Fibroblast of skin of left biceps (primary cell): ENCODE measurements around the gene TNKS1BP1.
A peak's percentile ranks its signal among the peaks of the same experiment; 100 is the strongest.
"Not testable (repeated sequence)": the region's sequence is repeated elsewhere in the genome, so short reads cannot be mapped to it uniquely, and the experiment has no call there.

Experiments used
- DNase-seq, 2 experiments: peaks; one replicate each; pipeline ENCODE4 v3.0.0-alpha.2; 2013; ENCODE audit warnings: low read depth in 2 of 2

TNKS1BP1 gene

GRCh38 chr11:57288771-57289579, 35.8 kb downstream of the TNKS1BP1 start:
- peak in 1 of 2 experiments; percentile 50 for DNase-seq

- no peak for DNase-seq
Measured at GRCh38 chr11:57287884-57288283, 36.9 kb downstream of the TNKS1BP1 start.

GRCh38 chr11:57283231-57283990, 41.3 kb downstream of the TNKS1BP1 start:
- no peak for DNase-seq

GRCh38 chr11:57281546-57281945, 43.2 kb downstream of the TNKS1BP1 start:
- DNase-seq, result not testable (repeated sequence)

DNA sequence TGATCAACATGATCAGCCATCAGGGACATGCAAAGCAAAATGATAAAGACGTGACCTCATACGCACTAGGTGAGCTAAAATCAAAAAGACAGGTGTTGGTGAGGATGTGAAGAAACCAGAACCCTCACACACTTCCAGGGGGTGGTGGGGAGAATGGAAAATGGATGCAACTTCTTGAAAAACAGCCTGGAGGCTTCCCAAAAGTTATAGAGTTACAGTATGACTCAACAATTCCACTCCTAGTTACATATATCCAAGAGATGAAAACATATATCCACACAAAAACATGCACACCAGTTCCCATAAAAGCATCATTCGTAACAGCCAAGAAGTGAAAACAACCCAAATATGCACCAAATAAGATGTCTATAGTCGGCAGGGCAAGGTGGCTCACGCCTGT, 45.6 kb downstream of the TNKS1BP1 start:
- DNase-seq, result peak; percentile 56 to 66

- DNase-seq, result no peak
Measured at GRCh38 chr11:57278721-57279095, 46.0 kb downstream of the TNKS1BP1 start.

GRCh38 chr11:57277845-57278720, 46.7 kb downstream of the TNKS1BP1 start:
- DNase-seq, result peak; percentile 71 to 76

- DNase-seq, result no peak
Measured at GRCh38 chr11:57276971-57277675, 47.6 kb downstream of the TNKS1BP1 start.

GRCh38 chr11:57276169-57276970, 48.4 kb downstream of the TNKS1BP1 start:
- no peak for DNase-seq

DNA sequence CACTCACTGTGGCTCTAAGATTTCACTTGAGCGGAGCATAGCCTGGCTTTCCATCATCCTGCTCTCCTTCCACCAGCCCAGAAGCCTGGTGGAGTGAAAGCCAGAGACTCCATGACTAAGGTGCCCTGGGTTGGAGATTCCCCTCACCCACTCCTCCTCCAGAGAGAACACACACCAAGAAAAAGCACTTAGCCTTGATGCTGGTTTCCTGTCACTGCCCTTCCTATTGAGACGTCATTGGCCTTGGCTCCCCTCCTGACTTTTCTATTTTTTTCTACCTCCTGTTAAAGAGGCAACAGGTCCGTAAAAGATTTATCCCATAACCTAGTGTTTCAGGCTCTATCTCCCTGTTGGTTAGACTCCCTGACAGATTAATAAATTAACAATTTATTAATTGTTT, 49.2 kb downstream of the TNKS1BP1 start:
- no peak for DNase-seq

DNA sequence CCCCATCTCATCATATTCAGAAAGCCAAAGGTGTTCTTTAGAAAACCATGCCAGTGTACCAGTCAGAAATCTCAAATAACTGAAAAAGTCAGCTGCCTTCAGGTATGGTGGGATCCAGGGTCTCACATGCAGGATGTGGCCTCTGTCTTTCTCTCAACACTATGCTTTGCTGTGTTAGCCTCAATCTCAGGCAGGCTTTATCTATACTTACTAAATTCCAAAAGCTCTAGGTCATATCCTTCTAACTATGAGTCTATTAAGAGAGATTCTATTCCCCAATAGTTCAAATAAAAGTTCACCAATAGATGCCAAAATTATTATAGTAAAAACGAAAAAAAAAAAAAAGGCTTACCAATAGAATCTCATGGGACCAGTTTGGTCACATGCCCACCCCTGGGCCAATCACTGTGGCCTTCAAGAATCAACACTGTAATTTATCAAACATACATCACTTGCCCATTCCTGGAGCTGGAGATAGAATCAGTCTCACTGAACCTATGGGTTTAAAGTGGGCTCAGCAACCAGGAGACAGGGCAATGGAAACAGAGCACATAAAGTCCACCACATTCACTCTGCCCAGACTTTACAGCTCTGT, 49.8 kb downstream of the TNKS1BP1 start:
- DNase-seq, result no peak

DNA sequence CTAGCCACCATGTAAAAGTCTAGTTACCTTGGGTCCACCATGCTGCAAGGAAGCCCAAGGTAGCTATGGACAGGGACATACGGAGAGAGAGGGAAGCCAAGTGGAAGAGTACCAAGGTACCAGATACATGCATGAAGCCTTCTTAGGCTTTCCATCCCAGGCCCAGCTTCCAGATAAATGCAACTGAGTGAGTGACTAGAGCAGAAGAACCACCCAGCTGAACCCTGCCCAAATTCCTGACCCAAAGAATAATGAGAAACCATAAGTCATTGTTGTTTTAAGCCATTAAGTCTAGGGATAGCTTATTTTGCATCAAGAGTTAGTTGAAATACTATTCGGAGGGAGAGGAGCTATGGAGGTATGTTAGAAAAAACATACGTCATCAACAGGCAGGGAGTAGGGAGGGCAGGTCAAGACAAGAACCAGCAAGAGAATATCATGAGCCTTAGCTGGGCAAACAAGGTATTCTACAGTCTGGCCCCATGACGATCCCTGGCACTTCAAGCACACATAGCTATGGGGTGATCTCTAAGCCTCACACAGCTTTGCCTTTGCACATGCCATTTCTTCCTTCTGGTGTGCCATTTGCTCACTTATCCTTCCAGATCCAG, 51.2 kb downstream of the TNKS1BP1 start:
- no peak for DNase-seq

GRCh38 chr11:57269571-57270021, 55.2 kb downstream of the TNKS1BP1 start:
- DNase-seq, result no peak

- DNase-seq, result no peak
Measured at GRCh38 chr11:57266157-57266556, 58.6 kb downstream of the TNKS1BP1 start.

DNA sequence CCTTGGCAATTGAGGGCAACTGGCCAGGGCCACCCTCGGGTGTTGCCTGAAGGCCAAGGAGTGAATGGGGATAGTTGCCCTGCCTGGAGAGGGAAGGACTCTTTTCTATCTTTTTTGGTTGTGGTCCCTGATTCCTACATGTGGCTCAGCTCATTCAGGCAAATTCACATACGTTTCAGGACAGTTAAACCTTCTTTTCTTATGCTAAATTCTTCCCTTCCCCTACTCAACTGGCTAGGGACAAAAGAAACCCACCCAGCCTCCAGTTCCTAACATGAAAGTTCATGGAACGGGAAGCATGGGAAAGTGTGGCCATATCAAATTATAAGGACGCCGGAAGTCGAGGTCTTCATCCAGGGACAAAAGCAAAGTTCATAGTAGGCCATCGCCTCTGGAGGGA, 61.4 kb downstream of the TNKS1BP1 start:
- no peak for DNase-seq

DNA sequence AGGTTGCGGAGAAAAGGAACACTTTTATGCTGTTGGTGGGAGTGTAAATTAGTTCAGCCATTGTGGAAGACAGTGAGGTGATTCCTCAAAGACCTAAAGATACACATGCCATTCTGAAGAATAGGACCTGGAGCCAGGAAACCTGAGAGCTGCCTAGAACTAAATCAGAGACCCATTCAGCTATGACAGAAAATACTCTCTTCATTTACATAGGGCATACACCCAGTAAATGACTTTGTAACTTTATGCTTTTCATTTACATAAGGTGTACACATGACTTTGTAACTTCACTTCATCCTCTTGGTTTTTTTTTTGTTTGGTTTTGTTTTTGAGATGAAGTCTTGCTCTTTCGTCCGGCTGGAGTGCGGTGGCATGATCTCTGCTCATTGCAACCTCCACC, 62.6 kb downstream of the TNKS1BP1 start:
- no peak for DNase-seq

DNA sequence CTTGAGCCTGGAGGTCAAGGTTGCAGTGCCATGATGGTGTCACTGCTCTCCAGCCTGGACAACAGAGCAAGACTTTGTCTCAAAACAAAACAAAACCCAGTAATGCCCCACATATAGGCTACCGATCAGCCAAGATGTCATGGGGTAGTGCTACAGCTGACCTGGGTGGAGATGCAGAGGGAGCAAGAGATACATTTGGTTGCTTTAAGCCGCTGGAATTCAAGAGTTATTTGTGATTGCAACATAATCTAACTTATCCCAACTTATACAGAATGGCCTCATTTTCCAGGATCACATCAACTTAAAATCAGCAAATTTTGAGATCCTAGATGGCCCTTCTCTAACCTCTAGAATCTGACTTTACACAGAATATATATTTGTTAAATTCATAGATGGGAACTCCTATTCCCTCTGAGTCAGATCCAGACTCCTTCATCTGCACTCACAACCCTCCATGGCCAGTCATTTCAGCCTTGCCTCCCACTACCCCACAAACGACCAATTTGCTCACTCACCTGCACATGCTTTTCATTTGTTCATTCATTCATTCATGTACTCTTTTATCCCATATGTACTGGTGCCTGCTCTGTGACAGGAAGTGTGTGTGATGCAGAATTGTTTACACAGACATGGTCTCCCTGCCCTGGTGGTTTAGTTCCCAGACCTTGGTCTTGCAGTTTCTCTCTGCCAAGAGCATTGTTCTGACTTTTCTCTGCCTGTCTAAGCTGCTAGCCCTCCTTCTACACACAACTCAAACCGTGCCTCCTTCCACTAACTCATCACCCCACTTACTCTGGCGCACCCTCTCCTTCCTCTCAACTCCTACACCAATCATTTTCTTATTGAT, 63.6 kb downstream of the TNKS1BP1 start:
- DNase-seq, result no peak

GRCh38 chr11:57256119-57256518, 68.6 kb downstream of the TNKS1BP1 start:
- DNase-seq, result no peak

GRCh38 chr11:57255618-57256017, 69.1 kb downstream of the TNKS1BP1 start:
- no peak for DNase-seq
